Measurements from ENCODE around the gene NANOG.
"Not testable (repeated sequence)": the region's sequence is repeated elsewhere in the genome, so short reads cannot be mapped to it uniquely, and the experiment has no call there.

Gene NANOG

DNA sequence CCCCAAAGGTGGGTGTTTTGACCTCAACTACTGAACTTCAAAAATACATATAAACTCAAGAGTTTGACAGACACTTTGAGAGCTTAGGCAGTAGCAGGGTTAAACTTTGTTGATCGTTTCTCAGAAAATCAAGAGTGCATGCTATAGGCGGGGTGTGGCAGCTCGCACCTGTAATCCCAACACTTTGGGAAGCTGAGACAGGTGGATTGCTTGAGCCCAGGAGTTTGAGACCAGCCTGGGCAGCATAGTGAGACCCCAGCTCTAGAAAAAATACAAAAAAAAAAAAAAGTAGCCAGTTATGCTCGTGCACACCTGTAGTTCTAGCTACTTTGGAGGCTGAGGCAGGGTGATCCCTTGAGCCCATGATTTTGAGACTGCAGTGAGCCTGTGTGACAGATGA lies 12.3 kb downstream of the NANOG start:
- Mint-ChIP-seq H3K4me3 (no peak overlapping the region), H3K9me3 (no peaks in the 10 kb centered on the region), H3K36me3 (ENCODE audit: low read depth) (no peaks in the 10 kb centered on the region), H3K27me3 (ENCODE audit: low read depth) (no peaks in the 10 kb centered on the region), H3K4me1 (no peaks in the 10 kb centered on the region), H3K27ac (no peak overlapping the region)
- TF ChIP-seq, protein P1, sequence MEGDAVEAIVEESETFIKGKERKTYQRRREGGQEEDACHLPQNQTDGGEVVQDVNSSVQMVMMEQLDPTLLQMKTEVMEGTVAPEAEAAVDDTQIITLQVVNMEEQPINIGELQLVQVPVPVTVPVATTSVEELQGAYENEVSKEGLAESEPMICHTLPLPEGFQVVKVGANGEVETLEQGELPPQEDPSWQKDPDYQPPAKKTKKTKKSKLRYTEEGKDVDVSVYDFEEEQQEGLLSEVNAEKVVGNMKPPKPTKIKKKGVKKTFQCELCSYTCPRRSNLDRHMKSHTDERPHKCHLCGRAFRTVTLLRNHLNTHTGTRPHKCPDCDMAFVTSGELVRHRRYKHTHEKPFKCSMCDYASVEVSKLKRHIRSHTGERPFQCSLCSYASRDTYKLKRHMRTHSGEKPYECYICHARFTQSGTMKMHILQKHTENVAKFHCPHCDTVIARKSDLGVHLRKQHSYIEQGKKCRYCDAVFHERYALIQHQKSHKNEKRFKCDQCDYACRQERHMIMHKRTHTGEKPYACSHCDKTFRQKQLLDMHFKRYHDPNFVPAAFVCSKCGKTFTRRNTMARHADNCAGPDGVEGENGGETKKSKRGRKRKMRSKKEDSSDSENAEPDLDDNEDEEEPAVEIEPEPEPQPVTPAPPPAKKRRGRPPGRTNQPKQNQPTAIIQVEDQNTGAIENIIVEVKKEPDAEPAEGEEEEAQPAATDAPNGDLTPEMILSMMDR (IDR thresholded peaks at IDR 0.05; ENCODE audit: unreplicated experiment in 3 of 3): no peak

GRCh38 chr12:7806319-7806718 lies 17.1 kb downstream of the NANOG start:
- not testable (repeated sequence) for H3K4me3 Mint-ChIP-seq; H3K27me3 Mint-ChIP-seq (ENCODE audit: low read depth); H3K27ac Mint-ChIP-seq; H3K36me3 Mint-ChIP-seq (ENCODE audit: low read depth); H3K4me1 Mint-ChIP-seq; H3K9me3 Mint-ChIP-seq

DNA sequence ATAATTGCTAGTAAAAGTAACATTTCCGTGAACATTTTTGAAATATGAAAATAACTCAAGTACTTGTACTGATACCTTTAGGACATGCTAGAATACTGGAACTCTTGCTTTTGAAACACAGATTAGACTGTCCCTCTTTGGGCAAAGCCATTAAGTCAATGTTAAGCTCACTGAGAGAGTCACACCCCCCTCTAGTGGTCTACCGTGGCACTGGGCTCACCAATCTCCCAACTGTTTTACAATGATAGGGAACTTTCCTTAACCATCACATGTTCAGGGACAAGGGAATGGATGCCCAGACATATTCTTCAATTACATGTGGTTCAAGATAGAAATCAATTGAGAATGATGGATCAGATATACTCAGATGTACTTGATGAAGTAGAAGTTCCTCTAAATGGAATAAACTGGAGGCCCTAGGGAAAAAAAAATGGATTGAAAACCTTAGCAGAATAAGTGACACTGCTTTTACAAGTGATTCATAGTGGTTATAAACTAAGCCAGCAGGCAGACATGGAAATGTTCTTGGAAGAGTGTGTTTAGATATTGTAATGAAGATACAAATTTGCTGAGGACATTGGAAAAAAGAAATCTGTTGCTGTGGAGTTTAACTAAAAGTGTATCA lies 17.8 kb downstream of the NANOG start:
- no peaks in the 10 kb centered on the region for H3K27me3 Mint-ChIP-seq (ENCODE audit: low read depth)
- no peaks in the 10 kb centered on the region for H3K9me3 Mint-ChIP-seq
- H3K36me3 Mint-ChIP-seq (ENCODE audit: low read depth): no peaks in the 10 kb centered on the region
- H3K4me3 Mint-ChIP-seq: no peak overlapping the region
- TF ChIP-seq, protein P1 (IDR thresholded peaks at IDR 0.05; ENCODE audit: unreplicated experiment in 3 of 3): peak; percentile 87 to 93 (median 87)
- no peaks in the 10 kb centered on the region for H3K4me1 Mint-ChIP-seq
- no peak overlapping the region for H3K27ac Mint-ChIP-seq

GRCh38 chr12:7825754-7826153 lies 36.6 kb downstream of the NANOG start:
- not testable (repeated sequence) for H3K36me3 Mint-ChIP-seq (ENCODE audit: low read depth); H3K27me3 Mint-ChIP-seq (ENCODE audit: low read depth); H3K27ac Mint-ChIP-seq; H3K9me3 Mint-ChIP-seq; H3K4me3 Mint-ChIP-seq; H3K4me1 Mint-ChIP-seq

- H3K27me3 Mint-ChIP-seq (ENCODE audit: low read depth): peaks cover 12% of the 10 kb centered on the region
- not testable (repeated sequence) for H3K4me1 Mint-ChIP-seq; H3K27ac Mint-ChIP-seq; H3K36me3 Mint-ChIP-seq (ENCODE audit: low read depth); H3K4me3 Mint-ChIP-seq; H3K9me3 Mint-ChIP-seq
Measured at GRCh38 chr12:7829737-7830136, 40.5 kb downstream of the NANOG start.

- Mint-ChIP-seq H3K27ac (no peak overlapping the region), H3K27me3 (ENCODE audit: low read depth) (peaks cover 8% of the 10 kb centered on the region), H3K4me3 (no peak overlapping the region), H3K36me3 (ENCODE audit: low read depth) (no peaks in the 10 kb centered on the region), H3K4me1 (no peaks in the 10 kb centered on the region), H3K9me3 (no peaks in the 10 kb centered on the region)
- TF ChIP-seq, protein P1 (IDR thresholded peaks at IDR 0.05; ENCODE audit: unreplicated experiment in 3 of 3): peak; percentile 37 to 52 (median 38)
Measured at GRCh38 chr12:7832059-7832696, 43.0 kb downstream of the NANOG start.

DNA sequence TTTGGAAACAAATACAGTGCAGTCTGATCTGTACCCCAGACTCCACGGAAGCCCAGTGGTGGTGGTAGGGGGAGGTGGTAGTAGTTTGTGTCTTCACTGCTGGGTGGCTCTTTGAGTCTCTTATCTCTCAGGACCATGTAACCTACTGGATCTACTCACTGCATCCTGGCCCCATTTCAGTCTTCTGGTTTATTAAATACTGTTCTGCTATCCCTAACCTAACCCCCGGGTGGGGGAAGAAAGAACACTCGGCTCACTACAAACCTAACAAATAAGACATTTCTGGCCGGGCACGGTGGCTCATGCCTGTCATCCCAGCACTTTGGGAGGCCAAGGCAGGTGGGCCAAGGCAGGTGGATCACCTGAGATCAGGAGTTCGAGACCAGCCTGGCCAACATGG lies 44.0 kb downstream of the NANOG start:
- H3K4me3 Mint-ChIP-seq; H3K27me3 Mint-ChIP-seq (ENCODE audit: low read depth); H3K4me1 Mint-ChIP-seq; H3K27ac Mint-ChIP-seq; H3K36me3 Mint-ChIP-seq (ENCODE audit: low read depth); H3K9me3 Mint-ChIP-seq: not testable (repeated sequence)

GRCh38 chr12:7833831-7834230 lies 44.6 kb downstream of the NANOG start:
- TF ChIP-seq, protein P1 (IDR thresholded peaks at IDR 0.05; ENCODE audit: unreplicated experiment in 3 of 3): no peak
- H3K4me1 Mint-ChIP-seq: no peaks in the 10 kb centered on the region
- H3K36me3 Mint-ChIP-seq (ENCODE audit: low read depth): no peaks in the 10 kb centered on the region
- H3K4me3 Mint-ChIP-seq: no peak overlapping the region
- H3K27me3 Mint-ChIP-seq (ENCODE audit: low read depth): peaks cover 8% of the 10 kb centered on the region
- no peaks in the 10 kb centered on the region for H3K9me3 Mint-ChIP-seq
- H3K27ac Mint-ChIP-seq: no peak overlapping the region
